GM21786 (cell line): ENCODE data around the gene FAM107B.

Experiments
- ATAC-seq: cut with Tn5 transposase; IDR thresholded peaks from one replicate; pipeline ENCODE4 v1.9.1; 2021; ENCODE audit not compliant: unreplicated experiment

FAM107B gene

DNA sequence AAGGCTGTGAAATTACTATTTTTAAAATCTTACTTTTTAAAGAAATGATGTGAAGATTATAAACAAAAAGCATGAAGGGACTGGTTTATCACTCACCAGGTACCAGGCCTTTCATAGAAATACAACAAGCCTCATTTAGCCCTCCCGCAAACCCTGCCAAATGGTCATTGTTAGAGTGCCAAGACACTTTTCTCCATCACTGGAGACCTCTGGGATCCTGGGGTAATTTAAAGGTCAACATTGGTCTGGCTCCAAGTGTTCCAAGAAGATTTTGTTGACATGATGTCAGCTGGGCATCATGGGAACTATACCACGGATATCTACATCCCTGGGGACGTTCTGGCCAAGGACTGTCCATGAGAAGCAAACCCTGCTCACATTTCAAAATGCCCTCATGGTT lies 306.0 kb downstream of the FAM107B start:
- no peak for ATAC-seq
